SK-N-SH treated with all-trans-retinoic acid at 6 μM for 48 hours (cell line): ENCODE data around the gene RFNG.

Experiments used
- ARNTL ChIP-seq: fragments of 450-650 bp; formaldehyde crosslinking; IDR thresholded peaks from 2 replicates; pipeline ENCODE4 v1.5.0; 2020; ENCODE audit warnings: low read depth, mild to moderate bottlenecking, moderate library complexity, borderline replicate concordance
- CSDC2 ChIP-seq: fragments of 250-450 bp; sonication (Bioruptor Pico); IDR thresholded peaks from 2 replicates; pipeline ENCODE4 v1.5.0; 2020; ENCODE audit warnings: mild to moderate bottlenecking, moderate library complexity
- ESRRG ChIP-seq: fragments of 250-450 bp; sonication (Bioruptor Pico); IDR thresholded peaks from 2 replicates; pipeline ENCODE4 v1.6.1; 2021; ENCODE audit warnings: mild to moderate bottlenecking
- ISL1 ChIP-seq: fragments of 250-450 bp; sonication (Bioruptor Pico); IDR thresholded peaks from 2 replicates; pipeline ENCODE4 v2.1.2; 2022; ENCODE audit warnings: mild to moderate bottlenecking, moderate library complexity
- OSR1 ChIP-seq: fragments of 250-450 bp; sonication (Bioruptor Pico); IDR thresholded peaks from 2 replicates; pipeline ENCODE4 v1.8.0; 2022; ENCODE audit warnings: moderate library complexity, mild to moderate bottlenecking, inconsistent platforms
- TCF4 ChIP-seq: fragments of 250-450 bp; sonication (Bioruptor Pico); IDR thresholded peaks from 2 replicates; pipeline ENCODE4 v1.8.0; 2021; ENCODE audit warnings: mild to moderate bottlenecking, moderate library complexity, borderline replicate concordance
- TOX ChIP-seq: fragments of 250-450 bp; sonication (Bioruptor Pico); IDR thresholded peaks from 2 replicates; pipeline ENCODE4 v1.8.0; 2021; ENCODE audit warnings: mild to moderate bottlenecking, moderate library complexity, borderline replicate concordance
- ZFP3 ChIP-seq: fragments of 250-450 bp; sonication (Bioruptor Pico); IDR thresholded peaks from 2 replicates; pipeline ENCODE4 v1.5.0; 2020; ENCODE audit warnings: mild to moderate bottlenecking, moderate library complexity
- ZFP30 ChIP-seq: fragments of 450-650 bp; formaldehyde crosslinking; IDR thresholded peaks from 2 replicates; pipeline ENCODE4 v1.5.0; 2022; ENCODE audit warnings: mild to moderate bottlenecking, moderate library complexity
- ZNF565 ChIP-seq: fragments of 450-650 bp; formaldehyde crosslinking; conservative IDR thresholded peaks from 2 replicates; pipeline ENCODE4 v1.5.0; 2020; ENCODE audit warnings: low read depth, mild to moderate bottlenecking, moderate library complexity
- ZNF70 ChIP-seq: fragments of 450-650 bp; formaldehyde crosslinking; IDR thresholded peaks from 2 replicates; pipeline ENCODE4 v1.5.0; 2020; ENCODE audit warnings: mild to moderate bottlenecking, moderate library complexity
- ZNF8 ChIP-seq: fragments of 450-650 bp; formaldehyde crosslinking; IDR thresholded peaks from 2 replicates; pipeline ENCODE4 v1.5.0; 2020; ENCODE audit warnings: mild to moderate bottlenecking, moderate library complexity
- TF ChIP-seq, protein P1 (sequence below): fragments of 250-450 bp; sonication (Bioruptor Pico); IDR thresholded peaks from 2 replicates; pipeline ENCODE4 v1.5.0; 2020; ENCODE audit warnings: mild to moderate bottlenecking, moderate library complexity
- TF ChIP-seq, protein P2 (sequence below): fragments of 250-450 bp; sonication (Bioruptor Pico); IDR thresholded peaks from 2 replicates; pipeline ENCODE4 v1.8.0; 2020; ENCODE audit warnings: mild to moderate bottlenecking, moderate library complexity, borderline replicate concordance

DNA sequence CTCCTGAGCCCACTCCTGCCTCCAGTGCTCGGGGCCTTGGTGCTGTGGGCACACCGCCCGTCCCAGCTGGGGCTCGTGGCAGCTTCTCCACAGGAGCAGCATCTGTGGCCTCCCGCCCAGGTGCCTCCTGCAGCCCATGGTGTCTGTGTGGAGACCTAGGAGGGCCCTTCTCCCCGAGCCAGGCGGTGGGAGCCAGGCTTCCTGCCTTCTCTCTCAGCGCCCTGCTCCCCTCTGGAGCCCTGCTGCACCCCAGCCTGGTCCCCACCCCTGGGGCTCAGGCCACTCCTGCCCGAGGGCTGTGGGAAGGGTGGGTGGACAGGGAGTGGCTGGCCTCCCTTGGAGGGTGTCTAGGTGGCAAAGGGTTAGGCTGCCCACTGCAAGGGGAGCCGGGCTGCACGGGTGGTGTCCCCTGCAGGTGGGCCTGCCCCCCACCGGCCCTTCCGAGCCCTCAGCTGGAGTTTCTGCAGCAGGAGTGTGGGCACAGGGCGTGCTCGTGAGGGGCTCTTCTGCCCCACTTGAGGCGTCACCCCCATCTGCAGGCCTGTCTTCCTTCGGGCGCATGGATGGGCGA, 39.9 kb downstream of the RFNG start:
- no peak for TF ChIP-seq ZNF8
- TF ChIP-seq, protein P1, sequence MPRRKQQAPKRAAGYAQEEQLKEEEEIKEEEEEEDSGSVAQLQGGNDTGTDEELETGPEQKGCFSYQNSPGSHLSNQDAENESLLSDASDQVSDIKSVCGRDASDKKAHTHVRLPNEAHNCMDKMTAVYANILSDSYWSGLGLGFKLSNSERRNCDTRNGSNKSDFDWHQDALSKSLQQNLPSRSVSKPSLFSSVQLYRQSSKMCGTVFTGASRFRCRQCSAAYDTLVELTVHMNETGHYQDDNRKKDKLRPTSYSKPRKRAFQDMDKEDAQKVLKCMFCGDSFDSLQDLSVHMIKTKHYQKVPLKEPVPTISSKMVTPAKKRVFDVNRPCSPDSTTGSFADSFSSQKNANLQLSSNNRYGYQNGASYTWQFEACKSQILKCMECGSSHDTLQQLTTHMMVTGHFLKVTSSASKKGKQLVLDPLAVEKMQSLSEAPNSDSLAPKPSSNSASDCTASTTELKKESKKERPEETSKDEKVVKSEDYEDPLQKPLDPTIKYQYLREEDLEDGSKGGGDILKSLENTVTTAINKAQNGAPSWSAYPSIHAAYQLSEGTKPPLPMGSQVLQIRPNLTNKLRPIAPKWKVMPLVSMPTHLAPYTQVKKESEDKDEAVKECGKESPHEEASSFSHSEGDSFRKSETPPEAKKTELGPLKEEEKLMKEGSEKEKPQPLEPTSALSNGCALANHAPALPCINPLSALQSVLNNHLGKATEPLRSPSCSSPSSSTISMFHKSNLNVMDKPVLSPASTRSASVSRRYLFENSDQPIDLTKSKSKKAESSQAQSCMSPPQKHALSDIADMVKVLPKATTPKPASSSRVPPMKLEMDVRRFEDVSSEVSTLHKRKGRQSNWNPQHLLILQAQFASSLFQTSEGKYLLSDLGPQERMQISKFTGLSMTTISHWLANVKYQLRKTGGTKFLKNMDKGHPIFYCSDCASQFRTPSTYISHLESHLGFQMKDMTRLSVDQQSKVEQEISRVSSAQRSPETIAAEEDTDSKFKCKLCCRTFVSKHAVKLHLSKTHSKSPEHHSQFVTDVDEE (CRISPR knock-in tag), result no peak
- TF ChIP-seq ARNTL (CRISPR knock-in tag), result no peak
- no peak for TF ChIP-seq ZFP3 (CRISPR knock-in tag)
- TF ChIP-seq ISL1 (CRISPR knock-in tag), result no peak
- TF ChIP-seq ZNF70 (CRISPR knock-in tag), result no peak
- TF ChIP-seq, protein P2, sequence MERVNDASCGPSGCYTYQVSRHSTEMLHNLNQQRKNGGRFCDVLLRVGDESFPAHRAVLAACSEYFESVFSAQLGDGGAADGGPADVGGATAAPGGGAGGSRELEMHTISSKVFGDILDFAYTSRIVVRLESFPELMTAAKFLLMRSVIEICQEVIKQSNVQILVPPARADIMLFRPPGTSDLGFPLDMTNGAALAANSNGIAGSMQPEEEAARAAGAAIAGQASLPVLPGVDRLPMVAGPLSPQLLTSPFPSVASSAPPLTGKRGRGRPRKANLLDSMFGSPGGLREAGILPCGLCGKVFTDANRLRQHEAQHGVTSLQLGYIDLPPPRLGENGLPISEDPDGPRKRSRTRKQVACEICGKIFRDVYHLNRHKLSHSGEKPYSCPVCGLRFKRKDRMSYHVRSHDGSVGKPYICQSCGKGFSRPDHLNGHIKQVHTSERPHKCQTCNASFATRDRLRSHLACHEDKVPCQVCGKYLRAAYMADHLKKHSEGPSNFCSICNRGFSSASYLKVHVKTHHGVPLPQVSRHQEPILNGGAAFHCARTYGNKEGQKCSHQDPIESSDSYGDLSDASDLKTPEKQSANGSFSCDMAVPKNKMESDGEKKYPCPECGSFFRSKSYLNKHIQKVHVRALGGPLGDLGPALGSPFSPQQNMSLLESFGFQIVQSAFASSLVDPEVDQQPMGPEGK (CRISPR knock-in tag), result no peak
- TF ChIP-seq TOX (CRISPR knock-in tag), result no peak
- no peak for TF ChIP-seq ESRRG (CRISPR knock-in tag)
- no peak for TF ChIP-seq OSR1
- no peak for TF ChIP-seq TCF4 (CRISPR knock-in tag)
- no peak for TF ChIP-seq ZNF565 (CRISPR knock-in tag)
- no peak for TF ChIP-seq ZFP30 (CRISPR knock-in tag)
- no peak for TF ChIP-seq CSDC2
